A673 (cell line): ENCODE measurements around the gene CBX5. TPM values are rescaled to one million over a fixed set of nuclear protein-coding genes. Genes with fewer than 3 reads are reported as not detected.

Experiments used
- BruUV-seq: library from RNA; stranded (reverse); fragments of 400-500 nt; replicated peaks from 2 replicates; lab custom pipeline; 2021; lab: Mats Ljungman, UMichigan
- CTCF ChIA-PET: fragments of 300-600 bp; sonication (Branson Sonifier 250); formaldehyde crosslinking; loops from one replicate; lab custom pipeline; 2022; ENCODE audit warnings: antibody characterized with exemption; lab: Charles Lee
- POLR2A ChIA-PET: fragments of 300-600 bp; sonication (Branson Sonifier 250); formaldehyde crosslinking; loops from one replicate; lab custom pipeline; 2022; ENCODE audit warnings: antibody characterized with exemption; ENCODE audit not compliant: low non-redundant PET; lab: Charles Lee
- DNase-seq: peaks from one replicate; pipeline ENCODE4 v3.0.0-alpha.2; 2015; ENCODE audit warnings: low spot score
- H3K27ac ChIP-seq: fragments of 200-600 bp; sonication (generic); 2 replicates; pipeline ENCODE4 v1.5.1; 2016; ENCODE audit warnings: mixed run types, low read depth, mild to moderate bottlenecking, mixed read lengths, antibody characterized with exemption, low read length; ENCODE audit not compliant: poor library complexity, severe bottlenecking
- H3K27me3 ChIP-seq: fragments of 200-600 bp; sonication (generic); replicated peaks from 2 replicates; pipeline ENCODE4 v1.6.1; 2017; ENCODE audit warnings: mixed run types, low read depth, mild to moderate bottlenecking, mixed read lengths, antibody characterized with exemption, low read length; ENCODE audit not compliant: insufficient read depth, poor library complexity
- H3K36me3 ChIP-seq: fragments of 200-600 bp; sonication (generic); 2 replicates; pipeline ENCODE4 v1.6.1; 2016; ENCODE audit warnings: mixed run types, mild to moderate bottlenecking, mixed read lengths, antibody characterized with exemption, low read length; ENCODE audit not compliant: insufficient read depth, poor library complexity, severe bottlenecking
- H3K4me1 ChIP-seq: fragments of 200-600 bp; sonication (generic); 2 replicates; pipeline ENCODE4 v1.6.1; 2017; ENCODE audit warnings: mixed run types, mild to moderate bottlenecking, mixed read lengths, antibody characterized with exemption, low read length; ENCODE audit not compliant: insufficient read depth, poor library complexity, severe bottlenecking
- H3K4me3 ChIP-seq: fragments of 200-600 bp; sonication (generic); 2 replicates; pipeline ENCODE4 v1.5.1; 2016; ENCODE audit warnings: low read depth, mixed run types, mild to moderate bottlenecking, mixed read lengths, low read length; ENCODE audit not compliant: poor library complexity, severe bottlenecking
- H3K9me3 ChIP-seq: fragments of 200-600 bp; sonication (generic); 2 replicates; pipeline ENCODE4 v1.6.1; 2016; ENCODE audit warnings: mixed run types, low read depth, mild to moderate bottlenecking, mixed read lengths, antibody characterized with exemption, low read length; ENCODE audit not compliant: poor library complexity, severe bottlenecking
- EZH2 ChIP-seq: fragments of 200-600 bp; sonication (generic); IDR thresholded peaks from 2 replicates; pipeline ENCODE4 v1.6.1; 2017; ENCODE audit warnings: borderline replicate concordance, low read depth, mild to moderate bottlenecking, mixed read lengths, antibody characterized with exemption, low read length; ENCODE audit not compliant: poor library complexity, severe bottlenecking
- intact Hi-C: fragments of 100-400 bp; cut with micrococcal nuclease; formaldehyde crosslinking; loops from one replicate; pipeline ENCODE4 v1.10.0; 2022; ENCODE audit not compliant: unreplicated experiment
- total RNA-seq: library from RNA; stranded (reverse); gene quantifications from 2 replicates; pipeline ENCODE4 v1.2.3, GENCODE V29; 2021
- TF ChIP-seq, protein P1 (sequence below): fragments of 300-800, 200-600 bp; sonication (generic); conservative IDR thresholded peaks from 2 replicates; pipeline ENCODE4 v1.5.1; 2017; ENCODE audit warnings: low read depth, mild to moderate bottlenecking, antibody characterized with exemption, low read length, moderate library complexity, mixed read lengths

CBX5 gene
- total RNA-seq, 1 experiment from 2014 or later, result 254 TPM

GRCh38 chr12:54197431-54197909, 82.5 kb downstream of the CBX5 start:
- Histone ChIP-seq H3K27ac (no peak overlapping the region), H3K4me1 (peaks cover 30% of the 10 kb centered on the region), H3K9me3 (no peaks in the 10 kb centered on the region), H3K27me3 (no peaks in the 10 kb centered on the region), H3K4me3 (no peak overlapping the region), H3K36me3 (no peaks in the 10 kb centered on the region)
- intact Hi-C loops, result no loop called here
- ChIA-PET POLR2A (no interaction called here), CTCF (interaction anchor here (1.1 kb wide), 1 partner anchor 10 kb away, joined by 3 read pairs; no protein-coding TSS in a partner anchor)
- no TSS peak for BruUV-seq
- TF ChIP-seq, protein P1, sequence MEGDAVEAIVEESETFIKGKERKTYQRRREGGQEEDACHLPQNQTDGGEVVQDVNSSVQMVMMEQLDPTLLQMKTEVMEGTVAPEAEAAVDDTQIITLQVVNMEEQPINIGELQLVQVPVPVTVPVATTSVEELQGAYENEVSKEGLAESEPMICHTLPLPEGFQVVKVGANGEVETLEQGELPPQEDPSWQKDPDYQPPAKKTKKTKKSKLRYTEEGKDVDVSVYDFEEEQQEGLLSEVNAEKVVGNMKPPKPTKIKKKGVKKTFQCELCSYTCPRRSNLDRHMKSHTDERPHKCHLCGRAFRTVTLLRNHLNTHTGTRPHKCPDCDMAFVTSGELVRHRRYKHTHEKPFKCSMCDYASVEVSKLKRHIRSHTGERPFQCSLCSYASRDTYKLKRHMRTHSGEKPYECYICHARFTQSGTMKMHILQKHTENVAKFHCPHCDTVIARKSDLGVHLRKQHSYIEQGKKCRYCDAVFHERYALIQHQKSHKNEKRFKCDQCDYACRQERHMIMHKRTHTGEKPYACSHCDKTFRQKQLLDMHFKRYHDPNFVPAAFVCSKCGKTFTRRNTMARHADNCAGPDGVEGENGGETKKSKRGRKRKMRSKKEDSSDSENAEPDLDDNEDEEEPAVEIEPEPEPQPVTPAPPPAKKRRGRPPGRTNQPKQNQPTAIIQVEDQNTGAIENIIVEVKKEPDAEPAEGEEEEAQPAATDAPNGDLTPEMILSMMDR, result no peak
- no peak for TF ChIP-seq EZH2
- peak; percentile 67 for DNase-seq

GRCh38 chr12:54197010-54197409, 82.9 kb downstream of the CBX5 start:
- no peaks in the 10 kb centered on the region for H3K27me3 ChIP-seq
- no peaks in the 10 kb centered on the region for H3K9me3 ChIP-seq
- intact Hi-C loops, result no loop called here

GRCh38 chr12:54196396-54196795, 83.5 kb downstream of the CBX5 start:
- no TSS peak for BruUV-seq
- CTCF ChIA-PET, result no interaction called here

More at GRCh38 chr12:54197010-54197409, 82.9 kb downstream of the CBX5 start:
- Histone ChIP-seq H3K4me3 (no peak overlapping the region), H3K36me3 (no peaks in the 10 kb centered on the region), H3K27ac (no peak overlapping the region), H3K4me1 (peaks cover 30% of the 10 kb centered on the region)
- TF ChIP-seq, protein P1, result no peak
- no peak for TF ChIP-seq EZH2
- BruUV-seq, result no TSS peak
- DNase-seq, result no peak
- ChIA-PET POLR2A (no interaction called here), CTCF (interaction anchor here (1.1 kb wide), 1 partner anchor 10 kb away, joined by 3 read pairs; no protein-coding TSS in a partner anchor)

More at GRCh38 chr12:54196396-54196795, 83.5 kb downstream of the CBX5 start:
- no peak overlapping the region for H3K4me3 ChIP-seq
- no peaks in the 10 kb centered on the region for H3K36me3 ChIP-seq
- intact Hi-C loops, result no loop called here
- TF ChIP-seq EZH2, result no peak
- TF ChIP-seq, protein P1, result no peak
- H3K9me3 ChIP-seq, result no peaks in the 10 kb centered on the region
- peaks cover 31% of the 10 kb centered on the region for H3K4me1 ChIP-seq
- DNase-seq, result no peak
- POLR2A ChIA-PET, result no interaction called here
- no peaks in the 10 kb centered on the region for H3K27me3 ChIP-seq
- no peak overlapping the region for H3K27ac ChIP-seq
